ENCODE data around the gene GNGT1. TPM values are rescaled to one million over a fixed set of nuclear protein-coding genes. Genes with fewer than 3 reads are reported as not detected.

The GNGT1 gene
- polyA plus RNA-seq, 2 of the 4 experiments (the other 2 are of a cell fraction) = not detected

DNA sequence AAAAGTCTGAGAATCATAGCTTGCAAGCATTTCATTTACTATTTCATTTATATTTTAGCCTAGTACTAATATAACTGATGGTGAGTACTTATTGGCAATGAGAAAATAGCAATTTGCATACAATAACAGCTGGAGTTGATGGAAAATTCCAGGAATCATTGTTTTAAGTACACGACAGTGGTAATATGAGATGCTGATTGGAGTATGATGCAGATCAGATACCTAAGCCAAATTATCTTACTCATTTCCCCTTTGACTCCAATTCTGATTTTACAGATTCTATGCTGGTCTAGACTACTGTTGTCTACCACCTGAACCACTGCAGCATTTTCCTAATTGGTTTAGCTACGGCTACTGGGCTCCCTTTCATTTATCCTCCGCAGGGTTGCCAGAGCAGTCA, 51.8 kb downstream of the GNGT1 start:
- DNase-seq (ENCODE audit: low read depth in 1 of 2, low spot score in 1 of 2) (no peak), ATAC-seq (no peak), FAIRE-seq (no peak)
- POLR2A ChIA-PET = no interaction called here
- Histone ChIP-seq H3K9me3 (no peaks in the 10 kb centered on the region), H3K4me1 (no peaks in the 10 kb centered on the region), H3K27ac (no peak overlapping the region), H3K4me2 (no peak overlapping the region), H3K4me3 (no peak overlapping the region)
- TF ChIP-seq, protein P1, sequence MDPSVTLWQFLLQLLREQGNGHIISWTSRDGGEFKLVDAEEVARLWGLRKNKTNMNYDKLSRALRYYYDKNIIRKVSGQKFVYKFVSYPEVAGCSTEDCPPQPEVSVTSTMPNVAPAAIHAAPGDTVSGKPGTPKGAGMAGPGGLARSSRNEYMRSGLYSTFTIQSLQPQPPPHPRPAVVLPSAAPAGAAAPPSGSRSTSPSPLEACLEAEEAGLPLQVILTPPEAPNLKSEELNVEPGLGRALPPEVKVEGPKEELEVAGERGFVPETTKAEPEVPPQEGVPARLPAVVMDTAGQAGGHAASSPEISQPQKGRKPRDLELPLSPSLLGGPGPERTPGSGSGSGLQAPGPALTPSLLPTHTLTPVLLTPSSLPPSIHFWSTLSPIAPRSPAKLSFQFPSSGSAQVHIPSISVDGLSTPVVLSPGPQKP (IDR thresholded peaks at IDR 0.05; ENCODE audit: low read depth, low read length) = no peak
- TF ChIP-seq HDAC2 (IDR thresholded peaks at IDR 0.05) (no peak), NPAS2 (CRISPR knock-in tag; IDR thresholded peaks at IDR 0.05; ENCODE audit: borderline replicate concordance) (no peak), EHMT2 (IDR thresholded peaks at IDR 0.05; ENCODE audit: low read depth) (no peak), ZC3H11A (IDR thresholded peaks at IDR 0.05) (no peak), HOXB5 (CRISPR knock-in tag; IDR thresholded peaks at IDR 0.05) (no peak)
- TF ChIP-seq, protein P2, sequence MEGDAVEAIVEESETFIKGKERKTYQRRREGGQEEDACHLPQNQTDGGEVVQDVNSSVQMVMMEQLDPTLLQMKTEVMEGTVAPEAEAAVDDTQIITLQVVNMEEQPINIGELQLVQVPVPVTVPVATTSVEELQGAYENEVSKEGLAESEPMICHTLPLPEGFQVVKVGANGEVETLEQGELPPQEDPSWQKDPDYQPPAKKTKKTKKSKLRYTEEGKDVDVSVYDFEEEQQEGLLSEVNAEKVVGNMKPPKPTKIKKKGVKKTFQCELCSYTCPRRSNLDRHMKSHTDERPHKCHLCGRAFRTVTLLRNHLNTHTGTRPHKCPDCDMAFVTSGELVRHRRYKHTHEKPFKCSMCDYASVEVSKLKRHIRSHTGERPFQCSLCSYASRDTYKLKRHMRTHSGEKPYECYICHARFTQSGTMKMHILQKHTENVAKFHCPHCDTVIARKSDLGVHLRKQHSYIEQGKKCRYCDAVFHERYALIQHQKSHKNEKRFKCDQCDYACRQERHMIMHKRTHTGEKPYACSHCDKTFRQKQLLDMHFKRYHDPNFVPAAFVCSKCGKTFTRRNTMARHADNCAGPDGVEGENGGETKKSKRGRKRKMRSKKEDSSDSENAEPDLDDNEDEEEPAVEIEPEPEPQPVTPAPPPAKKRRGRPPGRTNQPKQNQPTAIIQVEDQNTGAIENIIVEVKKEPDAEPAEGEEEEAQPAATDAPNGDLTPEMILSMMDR (IDR thresholded peaks at IDR 0.05) = no peak
- CTCF ChIA-PET = no interaction called here
- WGBS (ENCODE audit: missing lambda C conversion rate) = 80% methylated on average over 3 of the region's 3 CpGs

DNA sequence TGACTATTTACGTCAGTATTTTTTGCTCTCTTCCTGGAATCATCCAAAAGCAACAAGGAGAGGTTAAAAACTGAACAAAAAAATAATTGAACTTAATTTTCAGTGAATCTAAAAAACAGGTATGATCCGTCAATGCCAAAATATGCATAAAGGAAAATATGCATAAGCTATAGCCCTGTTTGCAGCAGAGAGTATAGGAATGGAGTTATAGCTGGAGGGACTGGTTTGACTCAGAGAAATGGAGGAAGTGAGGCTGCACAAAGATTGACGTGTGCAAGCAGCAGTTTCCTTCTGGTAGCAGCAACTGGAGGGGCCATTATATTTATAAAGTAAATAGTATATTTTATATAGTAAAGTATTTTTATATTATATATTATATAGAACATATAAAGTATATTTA, 52.3 kb downstream of the GNGT1 start:
- FAIRE-seq = no peak
- DNase-seq (ENCODE audit: low read depth in 1 of 2, low spot score in 1 of 2) = no peak
- ChIA-PET POLR2A (no interaction called here), CTCF (no interaction called here)
- Histone ChIP-seq H3K4me1 (no peaks in the 10 kb centered on the region), H3K4me2 (no peak overlapping the region), H3K27ac (no peak overlapping the region), H3K4me3 (no peak overlapping the region), H3K9me3 (no peaks in the 10 kb centered on the region)
- TF ChIP-seq SREBF2 (IDR thresholded peaks at IDR 0.05) = no peak
- no peak for ATAC-seq
- 88% methylated on average over 3 of the region's 3 CpGs for WGBS (ENCODE audit: missing lambda C conversion rate)

Small RNAs within 50 kb of the gene (small RNA-seq; reads per million reads assigned to genes)
- gene AC002076.2 = 0 reads per million in 6 experiments

Other genes starting within 250 kb of the GNGT1 start
- gene TFPI2, start 15.8 kb upstream of the GNGT1 start, polyA plus RNA-seq (2011; rRNA removed) = 128 and 172 TPM in 2 replicates
- gene TFPI2, start 15.8 kb upstream of the GNGT1 start, polyA plus RNA-seq (2017; fragmentation: RNase III; extraction: RNeasy Plus Mini Kit Qiagen cat#74134 plus additional on column Dnase treatment) = 156 to 182 TPM (median 163 TPM) in 3 replicates
- gene GNG11, start 15.2 kb downstream of the GNGT1 start, polyA plus RNA-seq (2011; rRNA removed) = 23.4 and 31.1 TPM in 2 replicates
- 26.3 to 34.8 TPM (median 33.4 TPM) in 3 replicates for gene GNG11, start 15.2 kb downstream of the GNGT1 start, polyA plus RNA-seq (2017; fragmentation: RNase III; extraction: RNeasy Plus Mini Kit Qiagen cat#74134 plus additional on column Dnase treatment)
- 51.0 and 64.3 TPM in 2 replicates for gene BET1, start 97.8 kb downstream of the GNGT1 start, polyA plus RNA-seq (2011; rRNA removed)
- gene BET1, start 97.8 kb downstream of the GNGT1 start, polyA plus RNA-seq (2017; fragmentation: RNase III; extraction: RNeasy Plus Mini Kit Qiagen cat#74134 plus additional on column Dnase treatment) = 27.5 to 31.5 TPM (median 31.0 TPM) in 3 replicates

Data from A549 (cell line).